GM23338 (cell line): ENCODE data around the gene DDX49. TPM values are rescaled to one million over a fixed set of nuclear protein-coding genes. Genes with fewer than 3 reads are reported as not detected.

Experiments used
- ATAC-seq: fragments of 200-7000 bp; cut with Tn5 transposase; 3 replicates; pipeline ENCODE4 v1.9.1; 2020
- DNase-seq: peaks from one replicate; pipeline ENCODE4 v3.0.0-alpha.2; 2015; ENCODE audit warnings: low spot score
- H2AFZ ChIP-seq: fragments of 200-600 bp; sonication (generic); 2 replicates; pipeline ENCODE4 v1.8.0; 2016; ENCODE audit warnings: antibody characterized with exemption, mild to moderate bottlenecking, moderate library complexity
- H3F3A ChIP-seq: fragments of 200-600 bp; sonication (generic); replicated peaks from 2 replicates; pipeline ENCODE4 v1.8.0; 2017; ENCODE audit warnings: antibody characterized with exemption, mixed run types, low read depth
- H3K27ac ChIP-seq: fragments of 200-600 bp; sonication (generic); 2 replicates; pipeline ENCODE4 v1.6.1; 2016; ENCODE audit warnings: low read depth
- H3K27me3 ChIP-seq: fragments of 200-600 bp; sonication (generic); 2 replicates; pipeline ENCODE4 v1.8.0; 2016; ENCODE audit warnings: mild to moderate bottlenecking, mixed run types, moderate library complexity; ENCODE audit not compliant: insufficient read depth
- H3K36me3 ChIP-seq: fragments of 200-600 bp; sonication (generic); 2 replicates; pipeline ENCODE4 v1.8.0; 2016; ENCODE audit warnings: mild to moderate bottlenecking; ENCODE audit not compliant: insufficient read depth
- H3K4me1 ChIP-seq: fragments of 200-600 bp; sonication (generic); 2 replicates; pipeline ENCODE4 v1.8.0; 2016; ENCODE audit warnings: mild to moderate bottlenecking, moderate library complexity; ENCODE audit not compliant: insufficient read depth
- H3K4me2 ChIP-seq: fragments of 200-600 bp; sonication (generic); 2 replicates; pipeline ENCODE4 v1.7.1; 2017; ENCODE audit warnings: mixed run types
- H3K4me3 ChIP-seq: fragments of 200-600 bp; sonication (generic); 2 replicates; pipeline ENCODE4 v1.6.1; 2016; ENCODE audit warnings: mixed run types
- H3K79me2 ChIP-seq: fragments of 200-600 bp; sonication (generic); replicated peaks from 2 replicates; pipeline ENCODE4 v1.8.0; 2017; ENCODE audit warnings: mild to moderate bottlenecking; ENCODE audit not compliant: insufficient read depth
- H3K9me2 ChIP-seq: fragments of 200-600 bp; sonication (generic); 2 replicates; pipeline ENCODE4 v1.8.0; 2017; ENCODE audit not compliant: insufficient read depth
- H4K20me1 ChIP-seq: fragments of 200-600 bp; sonication (generic); replicated peaks from 2 replicates; pipeline ENCODE4 v1.8.0; 2017; ENCODE audit warnings: mild to moderate bottlenecking; ENCODE audit not compliant: insufficient read depth
- H3K27ac Mint-ChIP-seq: 2 replicates; pipeline ENCODE4 v1.8.0; 2020; ENCODE audit warnings: inconsistent platforms, mild to moderate bottlenecking, moderate library complexity, mixed read lengths
- H3K27me3 Mint-ChIP-seq: 3 replicates; pipeline ENCODE4 v1.8.0; 2022; ENCODE audit warnings: low read depth, mild to moderate bottlenecking, moderate library complexity, mixed read lengths, inconsistent platforms; ENCODE audit not compliant: insufficient read depth, poor library complexity
- H3K36me3 Mint-ChIP-seq: 3 replicates; pipeline ENCODE4 v1.8.0; 2021; ENCODE audit warnings: low read depth, mild to moderate bottlenecking, inconsistent platforms, moderate library complexity, mixed read lengths
- H3K4me1 Mint-ChIP-seq: 3 replicates; pipeline ENCODE4 v1.8.0; 2020; ENCODE audit warnings: mild to moderate bottlenecking, inconsistent platforms, mixed read lengths
- H3K4me3 Mint-ChIP-seq: 3 replicates; pipeline ENCODE4 v1.8.0; 2021; ENCODE audit warnings: moderate library complexity, mild to moderate bottlenecking, inconsistent platforms, mixed read lengths
- H3K9me3 Mint-ChIP-seq: 3 replicates; pipeline ENCODE4 v1.8.0; 2020; ENCODE audit warnings: moderate library complexity, mild to moderate bottlenecking, inconsistent platforms, mixed read lengths
- CREB1 ChIP-seq: fragments of 250-450 bp; sonication (Bioruptor Pico); IDR thresholded peaks from 2 replicates; pipeline ENCODE4 v1.5.0; 2020; ENCODE audit warnings: low read depth, mild to moderate bottlenecking, moderate library complexity
- CTCF ChIP-seq, 2 experiments: fragments of 200-600 bp in 1 of 2; sonication (generic) in 1 of 2; conservative IDR thresholded peaks; 2 replicates each; pipeline versions ENCODE4 v1.5.1 to v1.6.1; 2016 to 2017; ENCODE audit warnings: antibody characterized with exemption in 2 of 2, low read depth in 2 of 2, mild to moderate bottlenecking in 2 of 2, moderate library complexity in 1 of 2
- EZH2phosphoT487 ChIP-seq: fragments of 200-600 bp; sonication (generic); IDR thresholded peaks from one replicate; pipeline ENCODE4 v1.8.1; 2018; ENCODE audit warnings: antibody characterized with exemption; ENCODE audit not compliant: unreplicated experiment
- NANOG ChIP-seq: IDR thresholded peaks from 2 replicates; pipeline ENCODE4 v1.6.1; 2016; ENCODE audit warnings: antibody characterized with exemption, borderline replicate concordance
- POLR2AphosphoS5 ChIP-seq: IDR thresholded peaks from 2 replicates; pipeline ENCODE4 v1.6.1; 2016; ENCODE audit warnings: antibody characterized with exemption, low read depth
- ZNF331 ChIP-seq: fragments of 250-450 bp; sonication (Bioruptor Pico); IDR thresholded peaks from 2 replicates; pipeline ENCODE4 v1.5.0; 2020; ENCODE audit warnings: low read depth, mild to moderate bottlenecking, moderate library complexity
- ZNF462 ChIP-seq: fragments of 250-450 bp; sonication (Bioruptor Pico); IDR thresholded peaks from 2 replicates; pipeline ENCODE4 v1.5.0; 2020; ENCODE audit warnings: mild to moderate bottlenecking, moderate library complexity
- polyA plus RNA-seq: library from polyadenylated mRNA; unstranded; fragments of >200 nt; fragmentation: Nextera tagmentation; extraction: Ambion mirVana; gene quantifications from 2 replicates; pipeline ENCODE4 v1.2.1, GENCODE V29; 2016
- total RNA-seq: library from RNA; depleted of rRNA; stranded (reverse); fragments of >200 nt; shearing (Covaris generic); gene quantifications from 2 replicates; pipeline ENCODE4 v1.2.3, GENCODE V29; 2014
- TF ChIP-seq, protein P1 (sequence below): IDR thresholded peaks from one replicate; pipeline ENCODE4 v1.6.1; 2018; ENCODE audit warnings: antibody characterized with exemption; ENCODE audit not compliant: unreplicated experiment

The DDX49 gene
- total and polyA plus RNA-seq, 2 experiments from 2014 or later, result 40.2 to 75.3 TPM

DNA sequence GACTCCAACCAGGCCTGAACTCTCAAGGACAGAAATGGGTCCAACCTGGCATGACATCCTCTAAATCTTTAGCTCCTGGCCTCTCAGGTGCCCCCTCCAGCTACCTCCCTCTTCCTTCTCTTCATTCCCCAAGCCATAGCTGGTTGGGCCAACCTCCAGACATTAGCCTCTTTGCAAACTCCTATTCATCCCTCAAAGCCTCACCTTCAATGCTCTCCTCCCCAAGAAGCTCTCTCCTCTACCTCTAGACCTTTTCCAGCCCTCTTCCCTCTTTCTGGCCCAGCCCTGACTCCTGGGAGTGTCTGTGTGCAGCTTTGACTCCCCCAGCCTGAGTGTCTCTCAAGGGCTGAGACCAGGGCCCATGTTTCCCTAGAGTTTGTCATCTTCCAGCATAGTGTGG is 26.8 kb downstream of the DDX49 start:
- ATAC-seq (no peak), DNase-seq (no peak)
- Histone ChIP-seq H2AFZ (no peak overlapping the region), H3K79me2 (no peaks in the 10 kb centered on the region), H4K20me1 (no peaks in the 10 kb centered on the region), H3F3A (peaks cover 7% of the 10 kb centered on the region; the same call in 1 of the 2 replicates), H3K9me2 (no peaks in the 10 kb centered on the region), H3K36me3 (no peaks in the 10 kb centered on the region), H3K27me3 (no peaks in the 10 kb centered on the region), H3K4me3 (no peak overlapping the region), H3K4me2 (no peak overlapping the region), H3K27ac (no peak overlapping the region), H3K4me1 (no peaks in the 10 kb centered on the region; the same call in none of the 2 replicates)
- Mint-ChIP-seq H3K9me3 (no peaks in the 10 kb centered on the region), H3K27ac (no peak overlapping the region), H3K4me3 (no peak overlapping the region), H3K27me3 (peaks cover 20% of the 10 kb centered on the region), H3K36me3 (peaks cover 12% of the 10 kb centered on the region; the same call in 2 of the 3 replicates), H3K4me1 (peaks cover 11% of the 10 kb centered on the region)
- TF ChIP-seq, protein P1, sequence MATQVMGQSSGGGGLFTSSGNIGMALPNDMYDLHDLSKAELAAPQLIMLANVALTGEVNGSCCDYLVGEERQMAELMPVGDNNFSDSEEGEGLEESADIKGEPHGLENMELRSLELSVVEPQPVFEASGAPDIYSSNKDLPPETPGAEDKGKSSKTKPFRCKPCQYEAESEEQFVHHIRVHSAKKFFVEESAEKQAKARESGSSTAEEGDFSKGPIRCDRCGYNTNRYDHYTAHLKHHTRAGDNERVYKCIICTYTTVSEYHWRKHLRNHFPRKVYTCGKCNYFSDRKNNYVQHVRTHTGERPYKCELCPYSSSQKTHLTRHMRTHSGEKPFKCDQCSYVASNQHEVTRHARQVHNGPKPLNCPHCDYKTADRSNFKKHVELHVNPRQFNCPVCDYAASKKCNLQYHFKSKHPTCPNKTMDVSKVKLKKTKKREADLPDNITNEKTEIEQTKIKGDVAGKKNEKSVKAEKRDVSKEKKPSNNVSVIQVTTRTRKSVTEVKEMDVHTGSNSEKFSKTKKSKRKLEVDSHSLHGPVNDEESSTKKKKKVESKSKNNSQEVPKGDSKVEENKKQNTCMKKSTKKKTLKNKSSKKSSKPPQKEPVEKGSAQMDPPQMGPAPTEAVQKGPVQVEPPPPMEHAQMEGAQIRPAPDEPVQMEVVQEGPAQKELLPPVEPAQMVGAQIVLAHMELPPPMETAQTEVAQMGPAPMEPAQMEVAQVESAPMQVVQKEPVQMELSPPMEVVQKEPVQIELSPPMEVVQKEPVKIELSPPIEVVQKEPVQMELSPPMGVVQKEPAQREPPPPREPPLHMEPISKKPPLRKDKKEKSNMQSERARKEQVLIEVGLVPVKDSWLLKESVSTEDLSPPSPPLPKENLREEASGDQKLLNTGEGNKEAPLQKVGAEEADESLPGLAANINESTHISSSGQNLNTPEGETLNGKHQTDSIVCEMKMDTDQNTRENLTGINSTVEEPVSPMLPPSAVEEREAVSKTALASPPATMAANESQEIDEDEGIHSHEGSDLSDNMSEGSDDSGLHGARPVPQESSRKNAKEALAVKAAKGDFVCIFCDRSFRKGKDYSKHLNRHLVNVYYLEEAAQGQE, result no peak
- no peak for TF ChIP-seq CREB1 (CRISPR knock-in tag)
- no peak for TF ChIP-seq EZH2phosphoT487
- TF ChIP-seq POLR2AphosphoS5, result no peak
- TF ChIP-seq NANOG, result no peak
- no peak for TF ChIP-seq ZNF331 (CRISPR knock-in tag)
- TF ChIP-seq ZNF462 (CRISPR knock-in tag), result no peak
- no peak for TF ChIP-seq CTCF (conservative IDR thresholded peaks at IDR 0.05; ENCODE audit: low read depth in 2 of 2)
